ENCODE data around the gene WSCD1.

Gene WSCD1

GRCh38 chr17:6110592-6110991, 40.4 kb downstream of the WSCD1 start:
- Histone ChIP-seq H3K27me3 (ENCODE audit: low read depth, low read length) (no peaks in the 10 kb centered on the region), H3K27ac (ENCODE audit: low read length) (no peak overlapping the region), H3K36me3 (replicated peaks; ENCODE audit: low read depth, low read length) (no peaks in the 10 kb centered on the region), H3K9me3 (ENCODE audit: insufficient read depth, low read length) (no peaks in the 10 kb centered on the region), H3K4me3 (ENCODE audit: low read length) (no peak overlapping the region), H3K4me2 (ENCODE audit: low read length) (peak overlapping the region; percentile 51), H2AFZ (ENCODE audit: low read depth, low read length) (no peak overlapping the region), H3K9ac (ENCODE audit: low read length) (no peak overlapping the region), H4K20me1 (ENCODE audit: insufficient read depth, low read length) (0 out of 2 replicates have a peak, but pooled peaks cover 3% of the 10 kb centered on the region), H3K4me1 (ENCODE audit: low read length) (peaks cover 12% of the 10 kb centered on the region), H3K79me2 (ENCODE audit: low read length) (no peaks in the 10 kb centered on the region)
- TF ChIP-seq, protein P1, sequence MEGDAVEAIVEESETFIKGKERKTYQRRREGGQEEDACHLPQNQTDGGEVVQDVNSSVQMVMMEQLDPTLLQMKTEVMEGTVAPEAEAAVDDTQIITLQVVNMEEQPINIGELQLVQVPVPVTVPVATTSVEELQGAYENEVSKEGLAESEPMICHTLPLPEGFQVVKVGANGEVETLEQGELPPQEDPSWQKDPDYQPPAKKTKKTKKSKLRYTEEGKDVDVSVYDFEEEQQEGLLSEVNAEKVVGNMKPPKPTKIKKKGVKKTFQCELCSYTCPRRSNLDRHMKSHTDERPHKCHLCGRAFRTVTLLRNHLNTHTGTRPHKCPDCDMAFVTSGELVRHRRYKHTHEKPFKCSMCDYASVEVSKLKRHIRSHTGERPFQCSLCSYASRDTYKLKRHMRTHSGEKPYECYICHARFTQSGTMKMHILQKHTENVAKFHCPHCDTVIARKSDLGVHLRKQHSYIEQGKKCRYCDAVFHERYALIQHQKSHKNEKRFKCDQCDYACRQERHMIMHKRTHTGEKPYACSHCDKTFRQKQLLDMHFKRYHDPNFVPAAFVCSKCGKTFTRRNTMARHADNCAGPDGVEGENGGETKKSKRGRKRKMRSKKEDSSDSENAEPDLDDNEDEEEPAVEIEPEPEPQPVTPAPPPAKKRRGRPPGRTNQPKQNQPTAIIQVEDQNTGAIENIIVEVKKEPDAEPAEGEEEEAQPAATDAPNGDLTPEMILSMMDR (IDR thresholded peaks at IDR 0.05; ENCODE audit: low read depth, low read length): no peak
- TF ChIP-seq EZH2phosphoT487 (IDR thresholded peaks at IDR 0.05; ENCODE audit: low read depth): no peak

GRCh38 chr17:6120351-6120750, 50.2 kb downstream of the WSCD1 start:
- no peak overlapping the region for H3K9ac ChIP-seq (ENCODE audit: low read length)
- H3K36me3 ChIP-seq (replicated peaks; ENCODE audit: low read depth, low read length): no peaks in the 10 kb centered on the region
- TF ChIP-seq EZH2phosphoT487 (IDR thresholded peaks at IDR 0.05; ENCODE audit: low read depth): no peak
- TF ChIP-seq, protein P1 (IDR thresholded peaks at IDR 0.05; ENCODE audit: low read depth, low read length): no peak
- no peak overlapping the region for H2AFZ ChIP-seq (ENCODE audit: low read depth, low read length)
- H3K27ac ChIP-seq (ENCODE audit: low read length): no peak overlapping the region
- no peaks in the 10 kb centered on the region for H4K20me1 ChIP-seq (ENCODE audit: insufficient read depth, low read length)
- H3K4me1 ChIP-seq (ENCODE audit: low read length): no peaks in the 10 kb centered on the region
- no peaks in the 10 kb centered on the region for H3K9me3 ChIP-seq (ENCODE audit: insufficient read depth, low read length)
- H3K27me3 ChIP-seq (ENCODE audit: low read depth, low read length): no peaks in the 10 kb centered on the region
- no peak overlapping the region for H3K4me2 ChIP-seq (ENCODE audit: low read length)
- no peaks in the 10 kb centered on the region for H3K79me2 ChIP-seq (ENCODE audit: low read length)
- H3K4me3 ChIP-seq (ENCODE audit: low read length): no peak overlapping the region

DNA sequence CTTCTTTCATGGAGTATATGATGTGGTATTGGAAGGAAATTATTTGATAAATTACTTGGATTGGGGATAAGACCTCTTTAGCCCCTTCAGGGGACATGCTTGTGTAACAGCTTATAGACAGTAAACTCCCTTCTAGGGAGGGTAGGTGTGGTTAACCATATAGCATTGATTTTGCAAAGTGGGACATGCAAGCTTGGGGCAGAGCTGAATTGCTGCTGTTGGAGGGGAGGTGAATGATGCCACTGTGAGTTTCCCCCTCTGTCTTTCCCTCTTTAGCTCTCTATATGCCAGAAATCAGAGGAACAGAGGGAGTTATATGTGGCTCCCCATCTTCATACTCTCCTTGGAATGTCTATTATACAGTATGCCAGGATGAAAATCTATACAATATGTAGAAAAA, 54.7 kb downstream of the WSCD1 start:
- no peaks in the 10 kb centered on the region for H3K27me3 ChIP-seq (ENCODE audit: low read depth, low read length)
- no peak overlapping the region for H3K9ac ChIP-seq (ENCODE audit: low read length)
- no peaks in the 10 kb centered on the region for H3K79me2 ChIP-seq (ENCODE audit: low read length)
- no peaks in the 10 kb centered on the region for H3K9me3 ChIP-seq (ENCODE audit: insufficient read depth, low read length)
- TF ChIP-seq, protein P1 (IDR thresholded peaks at IDR 0.05; ENCODE audit: low read depth, low read length): no peak
- no peak for TF ChIP-seq EZH2phosphoT487 (IDR thresholded peaks at IDR 0.05; ENCODE audit: low read depth)
- H2AFZ ChIP-seq (ENCODE audit: low read depth, low read length): no peak overlapping the region
- no peaks in the 10 kb centered on the region for H3K4me1 ChIP-seq (ENCODE audit: low read length)
- H3K4me2 ChIP-seq (ENCODE audit: low read length): no peak overlapping the region
- H3K4me3 ChIP-seq (ENCODE audit: low read length): no peak overlapping the region
- no peaks in the 10 kb centered on the region for H3K36me3 ChIP-seq (replicated peaks; ENCODE audit: low read depth, low read length)
- H3K27ac ChIP-seq (ENCODE audit: low read length): no peak overlapping the region
- H4K20me1 ChIP-seq (ENCODE audit: insufficient read depth, low read length): no peaks in the 10 kb centered on the region

GRCh38 chr17:6126768-6127167, 56.6 kb downstream of the WSCD1 start:
- H3K79me2 ChIP-seq (ENCODE audit: low read length): no peaks in the 10 kb centered on the region
- H4K20me1 ChIP-seq (ENCODE audit: insufficient read depth, low read length): no peaks in the 10 kb centered on the region
- no peaks in the 10 kb centered on the region for H3K9me3 ChIP-seq (ENCODE audit: insufficient read depth, low read length)
- H2AFZ ChIP-seq (ENCODE audit: low read depth, low read length): no peak overlapping the region
- H3K4me3 ChIP-seq (ENCODE audit: low read length): no peak overlapping the region
- no peaks in the 10 kb centered on the region for H3K27me3 ChIP-seq (ENCODE audit: low read depth, low read length)
- no peak overlapping the region for H3K9ac ChIP-seq (ENCODE audit: low read length)
- no peak overlapping the region for H3K4me2 ChIP-seq (ENCODE audit: low read length)
- no peaks in the 10 kb centered on the region for H3K4me1 ChIP-seq (ENCODE audit: low read length)
- H3K27ac ChIP-seq (ENCODE audit: low read length): no peak overlapping the region
- TF ChIP-seq, protein P1 (IDR thresholded peaks at IDR 0.05; ENCODE audit: low read depth, low read length): no peak
- TF ChIP-seq EZH2phosphoT487 (IDR thresholded peaks at IDR 0.05; ENCODE audit: low read depth): no peak
- no peaks in the 10 kb centered on the region for H3K36me3 ChIP-seq (replicated peaks; ENCODE audit: low read depth, low read length)
